ENCODE measurements around the gene SYT7. TPM values are rescaled to one million over a fixed set of nuclear protein-coding genes. Genes with fewer than 3 reads are reported as not detected.

Gene SYT7
- total RNA-seq, 4 donors from 2014 or later: 1.6 to 2.9 (median 1.9) TPM

- 66 to 100% methylated on average over 3 to 9 of the region's 16 CpGs for WGBS, 2 donors
- H3K4me1 ChIP-seq: no peaks in the 10 kb centered on the region
- TF ChIP-seq POLR2A (IDR thresholded peaks at IDR 0.05): no peak
- no peak for TF ChIP-seq CTCF (IDR thresholded peaks at IDR 0.05)
- intact Hi-C loops (cut with DNase I): no loop called here
- H3K9me3 ChIP-seq: no peaks in the 10 kb centered on the region
- no peak for DNase-seq
- peaks cover 0 to 57% (median 0%) of the 10 kb centered on the region in 4 donors for H3K27me3 ChIP-seq
- H3K4me3 ChIP-seq: no peak overlapping the region
- H3K36me3 ChIP-seq: no peaks in the 10 kb centered on the region
- H3K27ac ChIP-seq: no peak overlapping the region
Measured at GRCh38 chr11:61542705-61543104, 38.2 kb downstream of the SYT7 start.

GRCh38 chr11:61542024-61542461 lies 38.8 kb downstream of the SYT7 start:
- WGBS, 2 donors: 42% methylated on average over 6 of the region's 19 CpGs; no CpG with 5 or more reads in 1 of the 2 donors
- H3K36me3 ChIP-seq: no peaks in the 10 kb centered on the region
- peaks cover 0 to 55% (median 0%) of the 10 kb centered on the region in 4 donors for H3K27me3 ChIP-seq
- no peak overlapping the region for H3K4me3 ChIP-seq
- no peak for DNase-seq
- no peak overlapping the region for H3K27ac ChIP-seq
- H3K4me1 ChIP-seq: no peaks in the 10 kb centered on the region
- no peaks in the 10 kb centered on the region for H3K9me3 ChIP-seq
- intact Hi-C loops (cut with DNase I): no loop called here
- no peak for TF ChIP-seq POLR2A (IDR thresholded peaks at IDR 0.05)
- TF ChIP-seq CTCF (IDR thresholded peaks at IDR 0.05): no peak

- WGBS, 2 donors: 21 to 24% methylated on average over 3 of the region's 3 CpGs
- TF ChIP-seq CTCF (IDR thresholded peaks at IDR 0.05) (no peak), POLR2A (IDR thresholded peaks at IDR 0.05) (no peak)
- Histone ChIP-seq H3K4me1 (no peaks in the 10 kb centered on the region), H3K27me3 (peaks cover 0 to 51% (median 0%) of the 10 kb centered on the region in 4 donors), H3K9me3 (no peaks in the 10 kb centered on the region), H3K4me3 (no peak overlapping the region), H3K36me3 (no peaks in the 10 kb centered on the region), H3K27ac (no peak overlapping the region)
- DNase-seq: no peak
- intact Hi-C loops (cut with DNase I): no loop called here
Measured at GRCh38 chr11:61541598-61541997, 39.3 kb downstream of the SYT7 start.

- H3K27me3 ChIP-seq: peaks cover 0 to 47% (median 0%) of the 10 kb centered on the region in 4 donors
- 48 to 58% methylated on average over 6 to 9 of the region's 9 CpGs for WGBS, 2 donors
- no peaks in the 10 kb centered on the region for H3K4me1 ChIP-seq
- H3K9me3 ChIP-seq: no peaks in the 10 kb centered on the region
- no peak for DNase-seq
- H3K27ac ChIP-seq: no peak overlapping the region
- H3K4me3 ChIP-seq: no peak overlapping the region
- H3K36me3 ChIP-seq: no peaks in the 10 kb centered on the region
- intact Hi-C loops (cut with DNase I): no loop called here
- no peak for TF ChIP-seq CTCF (IDR thresholded peaks at IDR 0.05)
- TF ChIP-seq POLR2A (IDR thresholded peaks at IDR 0.05): no peak
Measured at GRCh38 chr11:61540528-61540927, 40.3 kb downstream of the SYT7 start.

- intact Hi-C loops (cut with DNase I): no loop called here
- no peaks in the 10 kb centered on the region for H3K9me3 ChIP-seq
- peaks cover 0 to 48% (median 0%) of the 10 kb centered on the region in 4 donors for H3K27me3 ChIP-seq
- no peak overlapping the region for H3K27ac ChIP-seq
- DNase-seq: no peak
- WGBS, 2 donors: 54 to 63% methylated on average over 5 to 14 of the region's 14 CpGs
- no peak overlapping the region for H3K4me3 ChIP-seq
- no peaks in the 10 kb centered on the region for H3K36me3 ChIP-seq
- H3K4me1 ChIP-seq: no peaks in the 10 kb centered on the region
- TF ChIP-seq CTCF (IDR thresholded peaks at IDR 0.05) (no peak), POLR2A (IDR thresholded peaks at IDR 0.05) (no peak)
Measured at GRCh38 chr11:61539831-61540357, 41.0 kb downstream of the SYT7 start.
